ENCODE results near the gene C1QTNF2.

The C1QTNF2 gene

GRCh38 chr5:160375166-160375565 lies 4.7 kb upstream of the C1QTNF2 start:
- no peak for DNase-seq (ENCODE audit: low read depth in 2 of 2)

- no peak for DNase-seq (ENCODE audit: low read depth in 2 of 2)
Measured at GRCh38 chr5:160371294-160371693, 868 bp upstream of the C1QTNF2 start.

- no peak for DNase-seq (ENCODE audit: low read depth in 2 of 2)
Measured at GRCh38 chr5:160370713-160371034, 248 bp upstream of the C1QTNF2 start.

- DNase-seq (ENCODE audit: low read depth in 2 of 2): no peak
Measured at GRCh38 chr5:160367885-160368284, 2.5 kb downstream of the C1QTNF2 start.

GRCh38 chr5:160367261-160367660 lies 3.2 kb downstream of the C1QTNF2 start:
- no peak for DNase-seq (ENCODE audit: low read depth in 2 of 2)

GRCh38 chr5:160366230-160366629 lies 4.2 kb downstream of the C1QTNF2 start:
- no peak for DNase-seq (ENCODE audit: low read depth in 2 of 2)

GRCh38 chr5:160363660-160364395 lies 6.6 kb downstream of the C1QTNF2 start:
- no peak for DNase-seq (ENCODE audit: low read depth in 2 of 2)

GRCh38 chr5:160363211-160363610 lies 7.2 kb downstream of the C1QTNF2 start:
- no peak for DNase-seq (ENCODE audit: low read depth in 2 of 2)

GRCh38 chr5:160361624-160362228 lies 8.7 kb downstream of the C1QTNF2 start:
- DNase-seq (ENCODE audit: low read depth in 2 of 2): no peak

GRCh38 chr5:160360310-160360709 lies 10.1 kb downstream of the C1QTNF2 start:
- DNase-seq (ENCODE audit: low read depth in 2 of 2): no peak

GRCh38 chr5:160359816-160360215 lies 10.6 kb downstream of the C1QTNF2 start:
- no peak for DNase-seq (ENCODE audit: low read depth in 2 of 2)

GRCh38 chr5:160359242-160359641 lies 11.2 kb downstream of the C1QTNF2 start:
- no peak for DNase-seq (ENCODE audit: low read depth in 2 of 2)

GRCh38 chr5:160357861-160358411 lies 12.5 kb downstream of the C1QTNF2 start:
- DNase-seq (ENCODE audit: low read depth in 2 of 2): no peak

- DNase-seq (ENCODE audit: low read depth in 2 of 2): no peak
Measured at GRCh38 chr5:160357394-160357793, 13.0 kb downstream of the C1QTNF2 start.

- no peak for DNase-seq (ENCODE audit: low read depth in 2 of 2)
Measured at GRCh38 chr5:160356550-160357347, 13.7 kb downstream of the C1QTNF2 start.

- DNase-seq (ENCODE audit: low read depth in 2 of 2): no peak
Measured at GRCh38 chr5:160354666-160355065, 15.8 kb downstream of the C1QTNF2 start.

GRCh38 chr5:160353379-160353778 lies 17.0 kb downstream of the C1QTNF2 start:
- DNase-seq (ENCODE audit: low read depth in 2 of 2): no peak

- DNase-seq (ENCODE audit: low read depth in 2 of 2): no peak
Measured at GRCh38 chr5:160352308-160352707, 18.1 kb downstream of the C1QTNF2 start.

- no peak for DNase-seq (ENCODE audit: low read depth in 2 of 2)
Measured at GRCh38 chr5:160349935-160350303, 20.5 kb downstream of the C1QTNF2 start.

- DNase-seq (ENCODE audit: low read depth in 2 of 2): no peak
Measured at GRCh38 chr5:160349249-160349934, 21.0 kb downstream of the C1QTNF2 start.

GRCh38 chr5:160348080-160348479 lies 22.3 kb downstream of the C1QTNF2 start:
- DNase-seq (ENCODE audit: low read depth in 2 of 2): no peak

- DNase-seq (ENCODE audit: low read depth in 2 of 2): no peak
Measured at GRCh38 chr5:160347448-160347847, 23.0 kb downstream of the C1QTNF2 start.
